GM21528 (cell line): ENCODE results near the gene RFWD3.

Experiments used
- ATAC-seq: cut with Tn5 transposase; IDR thresholded peaks from one replicate; pipeline ENCODE4 v1.9.1; 2021; ENCODE audit warnings: mild to moderate bottlenecking, moderate library complexity; ENCODE audit not compliant: unreplicated experiment, low FRiP score

RFWD3 gene

GRCh38 chr16:74586948-74587347 is 79.7 kb downstream of the RFWD3 start:
- ATAC-seq: no peak

DNA sequence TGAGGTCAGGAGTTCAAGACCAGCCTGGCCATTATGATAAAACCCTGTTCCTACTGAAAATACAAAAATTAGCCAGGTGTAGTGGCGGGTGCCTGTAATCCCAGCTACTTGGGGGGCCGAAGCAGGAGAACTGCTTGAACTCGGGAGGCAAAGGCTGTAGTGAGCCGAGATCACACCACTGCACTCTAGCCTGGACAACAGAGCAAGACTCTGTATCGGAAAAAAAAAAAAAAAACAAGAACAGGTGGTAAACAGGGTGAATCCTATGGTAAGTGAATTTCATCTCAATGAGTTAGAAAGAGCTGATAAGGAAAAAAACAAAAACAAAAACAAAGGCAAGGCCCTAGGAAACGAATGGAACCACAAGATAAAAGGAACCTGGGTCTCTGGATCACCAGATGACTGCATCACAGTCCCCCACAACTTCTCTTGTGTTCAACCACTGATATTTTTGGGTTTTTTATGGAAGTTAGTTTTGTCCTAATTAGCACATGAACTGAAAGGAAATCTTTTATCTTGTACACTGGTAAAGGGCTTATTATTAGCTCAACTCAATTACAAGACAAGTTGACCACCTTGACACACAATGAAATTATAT is 80.7 kb downstream of the RFWD3 start:
- no peak for ATAC-seq

GRCh38 chr16:74583926-74584666 is 82.6 kb downstream of the RFWD3 start:
- ATAC-seq: no peak

- no peak for ATAC-seq
These were observed 83.7 kb downstream of the RFWD3 start for GRCh38 chr16:74582970-74583369.

DNA sequence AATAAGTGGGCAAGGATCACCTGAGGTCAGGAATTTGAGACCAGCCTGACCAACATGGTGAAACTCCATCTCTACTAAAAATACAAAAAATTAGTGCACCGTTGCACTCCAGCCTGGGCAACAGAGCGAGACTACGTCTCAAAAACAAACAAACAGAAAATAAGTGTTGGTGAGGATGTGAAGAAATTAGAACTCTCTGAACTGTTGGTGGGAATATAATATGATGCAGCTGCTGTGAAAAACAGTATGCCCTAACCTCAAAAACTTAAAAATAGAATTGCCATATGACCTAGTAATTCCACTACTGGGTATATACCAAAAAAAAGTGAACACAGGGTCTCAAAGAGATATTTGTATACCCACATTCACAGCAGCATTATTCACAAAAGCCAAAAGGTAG is 85.8 kb downstream of the RFWD3 start:
- ATAC-seq: no peak

GRCh38 chr16:74578838-74579237 is 87.8 kb downstream of the RFWD3 start:
- ATAC-seq: no peak

DNA sequence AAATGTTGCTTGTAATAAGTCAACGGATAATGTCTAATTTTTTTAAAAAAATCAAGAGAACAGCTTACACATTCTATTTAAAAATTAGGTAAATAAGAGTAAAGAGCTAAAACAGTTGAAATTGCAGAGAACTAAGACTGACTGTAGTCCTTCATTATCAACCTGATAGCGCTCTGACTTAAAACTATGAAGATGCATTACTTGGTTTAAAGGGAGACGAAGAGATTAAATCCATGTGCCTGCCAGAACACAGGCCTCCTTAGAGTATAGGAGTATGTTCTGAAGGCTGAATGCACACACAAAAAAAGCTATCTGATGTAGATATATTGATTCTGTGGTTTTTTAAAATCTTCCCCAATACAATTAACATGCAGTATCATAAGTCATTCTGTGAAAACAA is 88.2 kb downstream of the RFWD3 start:
- no peak for ATAC-seq

DNA sequence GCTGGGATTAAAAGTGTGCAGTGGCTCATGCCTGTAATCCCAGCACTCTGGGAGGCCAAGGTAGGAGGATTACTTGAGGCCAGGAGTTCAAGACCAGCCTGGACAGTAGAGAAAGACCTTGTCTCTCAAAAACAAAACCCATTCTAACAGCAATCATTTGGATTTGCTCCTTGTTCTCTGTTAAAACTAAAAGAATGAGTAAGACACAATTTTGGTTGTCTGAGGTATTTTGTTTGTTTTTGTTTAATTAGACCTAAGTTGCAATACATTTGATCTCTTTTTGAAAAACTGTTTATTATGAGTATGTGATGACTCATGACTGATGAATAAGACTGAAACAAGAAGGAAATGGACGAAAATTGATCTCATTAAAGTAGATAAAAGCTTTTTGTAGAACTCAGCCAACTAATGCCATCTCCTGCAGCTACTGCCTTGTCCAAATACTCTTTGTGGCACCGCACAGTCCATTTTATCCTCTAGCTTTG is 88.8 kb downstream of the RFWD3 start:
- ATAC-seq: no peak

- no peak for ATAC-seq
These were observed 90.7 kb downstream of the RFWD3 start for GRCh38 chr16:74575807-74576643.

- no peak for ATAC-seq
These were observed 91.4 kb downstream of the RFWD3 start for GRCh38 chr16:74575175-74575806.

DNA sequence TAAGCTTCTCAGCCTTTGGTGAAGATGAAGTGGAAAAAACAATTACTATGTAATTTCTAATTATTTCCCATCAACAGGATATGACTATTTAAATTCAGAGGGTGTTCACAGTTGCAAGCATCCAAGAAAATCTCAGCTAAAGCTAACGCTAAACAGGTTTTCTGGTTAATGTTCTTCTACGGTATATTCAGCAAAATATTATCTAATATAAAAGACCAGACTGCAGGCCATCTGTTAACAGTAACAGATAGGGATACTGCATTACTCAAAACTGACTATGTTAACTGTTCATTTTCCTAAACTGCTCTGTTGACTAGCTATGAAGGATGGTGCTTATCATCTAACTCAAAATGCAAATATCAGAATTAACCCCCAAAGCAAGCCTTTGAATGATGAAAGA is 92.5 kb downstream of the RFWD3 start:
- no peak for ATAC-seq

- ATAC-seq: no peak
These were observed 93.1 kb downstream of the RFWD3 start for GRCh38 chr16:74573622-74574021.
